8988T (cell line): ENCODE results near the gene MROH2B.

Source experiments
- DNase-seq: peaks from one replicate; pipeline ENCODE4 v3.0.0; 2011

Gene MROH2B

DNA sequence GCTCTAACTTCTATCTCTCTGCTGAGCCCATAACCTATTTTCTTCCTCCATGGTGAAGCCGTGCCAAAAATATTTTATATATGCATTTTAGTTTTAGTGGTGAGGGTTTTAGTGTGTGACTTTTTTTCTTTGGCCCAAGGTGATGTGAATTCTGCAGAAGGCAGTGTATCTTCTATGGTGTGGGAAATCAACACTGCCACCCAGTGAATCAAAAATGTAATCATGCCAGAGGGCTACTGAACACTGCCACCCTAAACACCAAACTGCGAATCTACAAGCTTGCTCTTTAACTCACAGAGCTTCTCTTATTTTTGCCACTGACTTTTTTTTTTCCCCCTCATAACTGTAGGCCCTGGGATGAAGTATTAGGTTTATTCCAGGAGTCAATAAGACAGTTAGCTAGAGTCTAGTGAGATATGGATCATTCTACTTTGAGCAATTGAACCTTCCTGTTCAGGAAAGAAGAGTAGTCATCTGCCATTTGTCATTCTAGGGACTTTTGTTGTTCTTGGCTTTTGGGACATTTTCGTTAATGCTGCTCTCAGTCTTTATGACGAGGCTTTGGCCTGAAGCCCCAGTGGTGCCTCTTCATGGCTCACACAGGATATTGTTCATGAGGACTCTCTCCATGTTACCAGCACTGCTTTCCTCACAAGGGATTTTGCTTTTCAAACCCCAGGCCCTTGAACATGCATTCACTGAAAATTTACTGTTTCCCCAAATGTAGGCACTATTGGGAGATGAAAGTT is 108.8 kb downstream of the MROH2B start:
- no peak for DNase-seq

DNA sequence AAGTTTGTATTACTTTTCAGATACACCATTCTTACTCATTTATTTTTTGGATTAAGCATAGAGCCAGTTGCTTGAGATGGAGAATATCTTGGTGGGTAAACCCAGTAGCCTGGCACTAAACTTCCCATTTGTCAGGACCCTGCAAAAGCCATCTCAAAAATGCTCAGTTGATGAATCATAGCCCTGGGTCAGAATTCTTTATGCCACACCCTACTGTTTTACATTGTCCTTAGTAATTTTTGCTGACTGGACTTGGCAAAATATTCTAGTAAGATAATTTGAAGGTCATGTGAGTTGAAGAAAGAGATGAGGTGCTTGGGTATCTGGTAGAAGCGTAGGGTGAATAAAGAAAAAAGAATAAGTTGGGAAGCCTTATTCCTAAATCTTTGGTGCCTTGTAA is 111.1 kb downstream of the MROH2B start:
- no peak for DNase-seq

DNA sequence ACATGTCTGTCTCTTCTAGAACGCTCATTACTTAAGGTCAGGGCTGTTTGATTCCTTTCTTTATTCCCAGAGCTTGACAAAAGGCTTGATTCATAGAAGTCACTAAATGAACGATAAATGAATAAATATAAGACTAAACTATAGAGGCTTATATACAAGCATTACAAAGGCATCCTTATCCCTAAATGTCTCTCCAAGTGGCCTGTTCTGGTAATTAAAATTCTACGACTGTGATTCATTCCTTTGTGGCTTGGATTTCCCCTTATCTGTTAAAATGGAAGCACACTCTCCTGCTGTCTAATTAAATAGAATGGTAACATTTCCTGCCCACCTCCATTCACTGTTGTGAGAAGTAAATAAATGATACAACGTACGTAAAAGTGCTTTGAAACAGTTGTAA is 112.3 kb downstream of the MROH2B start:
- no peak for DNase-seq

DNA sequence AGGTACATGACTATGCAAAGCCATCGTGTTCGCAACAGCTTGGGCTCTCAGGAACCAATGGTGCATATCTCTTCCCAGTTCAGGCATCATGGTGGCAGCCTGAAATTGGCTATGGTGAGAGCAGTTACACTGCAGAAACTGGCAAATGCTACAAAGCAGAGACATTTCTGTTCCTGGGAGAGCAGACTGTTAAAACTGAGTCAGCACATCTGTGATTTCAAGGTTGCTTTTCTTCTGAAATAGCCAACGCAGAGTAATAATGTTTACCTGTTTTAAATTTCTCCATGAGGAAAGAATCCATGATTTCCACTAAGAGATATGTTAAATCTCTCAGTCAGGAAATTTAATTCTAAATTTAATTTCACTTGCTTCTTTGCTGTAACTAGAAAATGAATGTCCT is 114.1 kb downstream of the MROH2B start:
- DNase-seq: no peak

DNA sequence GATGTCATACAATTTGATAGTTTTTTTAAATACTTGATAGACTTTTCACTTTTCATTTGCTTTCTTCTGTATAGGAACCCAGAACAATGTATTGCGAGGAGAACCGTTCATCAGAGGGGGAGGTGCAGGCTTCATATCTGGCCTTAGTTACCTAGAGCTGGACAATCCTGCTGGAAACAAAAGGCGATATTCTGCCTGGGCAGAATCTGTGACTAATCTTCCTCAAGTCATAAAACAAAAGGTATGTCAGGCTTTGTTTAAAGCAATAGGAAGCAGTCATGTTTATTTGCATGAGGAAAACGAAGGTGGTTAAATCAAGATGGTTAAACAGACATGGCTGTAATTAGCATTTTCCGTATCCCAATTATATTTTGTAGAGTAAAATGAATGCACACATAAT is 115.8 kb downstream of the MROH2B start:
- no peak for DNase-seq
